Middle frontal gyrus (tissue), 1 donor: ENCODE results near the gene PACRG.

Source experiments
- DNase-seq: peaks from one replicate; pipeline ENCODE4 v3.0.0-alpha.2; 2015; ENCODE audit warnings: low spot score; ENCODE audit errors: extremely low spot score

PACRG gene

GRCh38 chr6:162710419-162710818, 17.4 kb upstream of the PACRG start:
- no peak for DNase-seq

GRCh38 chr6:162710936-162711335, 16.8 kb upstream of the PACRG start:
- no peak for DNase-seq

DNA sequence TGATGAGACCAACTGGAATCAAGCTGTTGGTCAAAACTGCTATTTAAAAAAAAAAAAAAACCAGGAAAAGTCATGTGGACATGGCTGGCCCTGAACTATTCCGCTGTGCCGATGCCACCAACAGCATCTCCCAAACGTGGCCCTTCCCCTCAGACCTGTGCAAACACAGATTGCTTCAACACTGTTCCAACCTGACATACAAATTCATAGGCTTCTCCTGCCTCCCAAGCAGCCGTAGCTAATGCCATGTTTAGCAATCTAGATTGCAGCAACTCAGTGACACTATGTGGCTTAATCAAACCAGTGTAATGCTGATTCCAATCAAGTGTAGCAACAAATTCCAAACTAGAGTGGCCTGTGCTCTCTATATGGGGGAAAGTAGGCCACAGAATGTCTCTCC, 16.4 kb upstream of the PACRG start:
- no peak for DNase-seq

GRCh38 chr6:162712694-162713093, 15.1 kb upstream of the PACRG start:
- DNase-seq: no peak

DNA sequence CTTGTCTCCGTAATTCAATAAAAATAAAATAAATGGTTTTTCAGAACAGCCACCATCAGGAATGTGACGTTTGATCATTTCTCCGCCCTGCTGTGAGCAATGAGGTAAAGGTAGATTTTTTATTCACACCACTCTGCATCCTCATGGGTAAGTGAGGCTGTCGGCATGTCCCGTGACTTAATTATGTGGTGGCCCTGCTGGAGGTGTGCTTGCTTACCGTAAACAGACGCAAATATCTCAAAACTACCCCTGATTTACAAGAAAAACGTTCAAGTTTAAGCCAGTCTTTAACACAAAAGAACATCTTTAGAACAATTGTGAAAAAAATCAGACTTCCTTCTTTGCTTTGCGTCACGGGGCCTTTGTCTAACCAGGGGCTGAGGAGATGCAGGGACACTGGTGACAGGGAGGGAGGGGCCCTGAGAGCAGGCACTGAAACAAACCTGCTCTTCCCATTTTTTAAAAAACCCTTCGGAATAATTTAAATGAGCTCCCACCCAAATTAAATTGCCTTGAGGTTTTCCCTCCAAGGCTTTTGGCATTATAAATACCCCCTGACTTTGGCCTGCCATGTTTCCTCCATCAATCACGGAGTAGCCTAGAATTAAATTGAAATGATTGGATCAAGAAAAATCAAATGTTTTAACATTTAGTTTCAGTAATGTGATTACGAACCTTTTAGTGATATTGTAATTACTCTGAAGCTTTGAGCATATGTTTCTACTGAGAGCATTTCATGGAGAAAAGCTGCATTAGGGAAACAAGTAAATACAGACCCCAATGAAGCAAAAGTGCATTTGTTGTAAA, 13.6 kb upstream of the PACRG start:
- no peak for DNase-seq

DNA sequence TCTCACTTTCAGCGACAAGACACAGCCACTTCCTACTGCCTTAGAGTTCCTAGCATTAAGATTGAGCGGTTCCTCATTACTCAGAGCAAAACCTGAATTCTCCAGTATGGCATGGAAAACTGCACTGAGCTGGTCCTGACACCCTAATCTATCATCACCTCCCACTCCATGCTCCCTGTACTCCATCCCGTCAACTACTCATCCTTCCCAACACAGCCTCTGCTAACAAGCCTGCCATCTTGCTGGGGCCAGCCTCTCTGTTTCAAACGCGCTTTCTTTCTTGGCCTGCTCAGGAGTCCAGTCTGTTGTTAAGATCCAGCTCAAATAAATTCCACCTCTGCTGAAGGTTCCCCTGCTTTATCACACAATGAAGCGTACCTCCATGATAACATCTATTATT, 12.2 kb upstream of the PACRG start:
- DNase-seq: no peak

DNA sequence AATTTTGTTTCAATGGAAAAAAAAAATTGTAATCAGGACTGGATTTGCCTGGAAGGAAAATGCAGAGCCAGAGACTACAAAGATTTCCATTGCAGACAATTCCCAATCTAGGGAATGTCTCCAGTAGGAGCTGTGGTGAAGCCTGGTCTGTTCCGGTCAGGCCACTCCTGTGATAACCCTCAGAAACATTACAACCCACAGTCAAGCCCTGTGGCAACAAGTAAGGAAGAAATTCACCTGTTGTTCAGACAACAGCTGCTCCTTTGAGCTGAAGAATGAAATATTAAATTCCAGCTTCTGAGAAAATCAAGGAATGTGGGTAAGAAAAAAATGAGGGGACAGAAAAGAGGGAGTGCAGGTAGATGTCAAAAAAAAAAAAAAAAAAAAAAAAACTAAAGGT, 8.2 kb upstream of the PACRG start:
- DNase-seq: no peak

- DNase-seq: no peak
Measured at GRCh38 chr6:162721404-162721687, 6.4 kb upstream of the PACRG start.

DNA sequence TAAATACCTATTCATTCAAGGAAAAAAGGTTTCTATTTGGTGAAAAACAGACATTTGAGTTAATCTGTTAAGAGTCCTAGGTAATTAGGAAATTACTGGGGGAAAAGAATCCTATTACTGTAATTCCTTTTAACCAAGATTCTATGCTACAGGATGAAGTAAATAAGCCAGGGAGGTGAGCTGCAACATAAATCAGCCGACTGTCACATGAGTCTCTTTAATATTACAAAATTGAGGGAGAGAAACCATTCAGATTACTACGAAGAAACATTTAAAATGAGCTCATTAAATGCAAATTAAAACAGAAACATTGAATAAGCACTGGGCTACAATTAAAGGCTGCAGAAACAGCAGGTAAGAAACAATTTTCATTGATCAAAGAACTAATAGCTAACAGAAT, 5.5 kb upstream of the PACRG start:
- DNase-seq: no peak

GRCh38 chr6:162722633-162723032, 5.1 kb upstream of the PACRG start:
- DNase-seq: no peak

DNA sequence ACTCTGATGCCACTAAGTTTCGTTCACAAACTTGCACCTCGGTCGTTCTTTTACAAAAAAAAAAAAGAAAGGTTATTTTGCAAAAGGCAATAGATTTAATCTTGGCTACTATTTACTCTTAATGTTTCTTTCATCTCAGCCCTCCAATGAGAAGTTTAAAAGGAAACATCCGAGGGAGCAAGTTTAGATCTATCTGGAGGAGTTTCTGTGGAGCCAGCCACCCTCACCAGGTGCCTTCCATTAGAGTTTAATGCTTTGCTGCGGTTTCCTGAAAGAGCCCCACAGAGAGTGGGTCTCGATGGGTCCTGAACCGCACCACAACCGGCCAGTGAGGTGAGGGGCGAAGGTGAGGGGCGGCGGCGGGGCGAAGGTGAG, 840 bp upstream of the PACRG start:
- no peak for DNase-seq

- DNase-seq: no peak
Measured at GRCh38 chr6:162728197-162728596, 423 bp downstream of the PACRG start.

DNA sequence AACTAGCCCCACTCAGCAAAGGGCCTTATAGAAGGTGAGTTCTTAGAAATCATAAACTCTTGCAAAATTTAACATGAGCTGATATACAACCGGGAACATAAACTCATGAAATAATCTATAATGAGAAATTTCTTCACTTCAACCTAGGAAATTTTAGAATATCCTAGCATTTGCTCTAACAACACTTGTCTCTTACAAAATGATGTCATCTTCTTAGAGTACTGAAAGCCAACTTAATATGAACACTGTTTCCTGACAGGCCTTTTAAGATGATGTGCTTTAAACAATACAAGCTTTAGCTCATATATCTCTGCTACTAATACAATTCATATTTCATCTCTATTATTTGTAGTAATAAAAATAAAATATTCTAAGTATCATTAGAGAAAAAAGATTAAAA, 932 bp downstream of the PACRG start:
- no peak for DNase-seq

DNA sequence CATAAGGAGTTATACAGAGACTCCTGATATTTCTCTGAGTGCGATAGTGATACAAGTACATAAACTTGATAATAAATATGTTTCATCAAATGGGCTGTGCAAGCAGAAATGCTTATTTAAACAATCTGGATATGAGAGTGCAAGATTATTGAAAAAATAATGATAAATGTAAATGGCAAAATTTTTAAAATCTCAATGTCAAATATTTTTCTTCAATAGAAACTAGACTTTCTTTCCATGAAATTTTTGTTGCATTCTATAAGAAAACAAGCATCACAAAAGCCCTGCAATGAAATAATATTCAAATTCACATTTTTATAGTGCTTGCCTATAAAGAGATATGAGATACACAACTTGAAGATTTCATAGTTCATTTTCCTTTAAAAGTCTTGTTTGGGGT, 2.7 kb downstream of the PACRG start:
- no peak for DNase-seq

GRCh38 chr6:162733489-162733888, 5.7 kb downstream of the PACRG start:
- no peak for DNase-seq

DNA sequence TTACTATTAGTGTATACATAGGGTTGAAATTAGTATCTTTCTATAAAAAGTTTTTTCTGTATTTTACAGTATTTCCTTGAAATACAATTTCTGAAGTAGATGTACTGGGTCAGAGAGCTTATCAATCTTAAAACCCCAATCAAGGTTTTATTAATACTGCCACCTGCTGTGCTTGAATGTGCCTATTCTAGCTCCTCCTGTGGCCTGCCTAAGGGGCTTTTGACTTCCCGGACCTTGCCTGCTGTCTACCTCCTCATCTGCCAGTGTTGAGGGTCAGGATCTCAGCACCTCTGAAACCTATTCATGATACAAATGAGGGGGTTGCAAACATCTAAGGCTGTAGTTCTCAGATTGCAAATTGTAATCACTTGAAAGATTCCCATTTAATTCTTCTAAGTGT, 9.2 kb downstream of the PACRG start:
- DNase-seq: no peak

DNA sequence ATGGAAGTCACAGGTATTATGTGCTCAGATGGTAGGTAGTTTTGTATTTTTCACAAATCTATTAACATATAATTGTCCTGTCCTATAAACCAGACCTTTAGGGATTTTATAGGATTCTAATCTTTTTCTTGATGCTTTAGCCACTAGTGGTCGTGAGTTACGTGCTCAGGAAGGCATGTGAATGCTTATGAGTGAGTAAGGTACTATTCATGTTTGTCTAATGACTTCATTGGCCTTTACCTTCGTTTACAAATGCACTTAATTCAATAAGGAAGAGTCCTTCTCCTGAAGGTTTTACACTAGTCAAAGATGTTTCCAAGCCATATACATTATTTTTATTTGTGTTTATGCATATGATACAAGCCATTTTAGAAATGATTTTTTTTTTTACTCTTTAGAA, 23.0 kb downstream of the PACRG start:
- DNase-seq: no peak

- DNase-seq: no peak
Measured at GRCh38 chr6:162751211-162751859, 23.6 kb downstream of the PACRG start.

- no peak for DNase-seq
Measured at GRCh38 chr6:162753775-162754174, 26.0 kb downstream of the PACRG start.

GRCh38 chr6:162770136-162770535, 42.4 kb downstream of the PACRG start:
- DNase-seq: no peak

GRCh38 chr6:162770955-162771354, 43.2 kb downstream of the PACRG start:
- DNase-seq: no peak

DNA sequence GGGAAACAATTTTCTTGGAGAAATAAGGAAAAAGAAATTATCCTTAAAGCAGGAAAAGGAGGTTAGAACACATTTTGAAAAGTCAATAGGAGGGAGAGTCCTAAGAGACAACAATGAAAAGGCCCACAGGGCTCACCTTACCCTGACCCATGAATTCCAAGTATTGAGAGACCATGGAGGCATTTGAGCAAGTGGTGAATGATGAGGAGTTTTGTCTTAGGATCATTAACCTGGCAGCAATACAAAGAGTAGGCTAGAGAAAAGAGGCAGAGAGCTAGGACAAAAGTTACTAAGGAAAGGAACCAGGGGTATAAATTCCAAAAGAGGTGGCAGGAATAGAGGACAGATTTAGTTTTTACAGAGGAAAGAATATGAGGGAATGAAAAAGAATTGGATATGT, 44.7 kb downstream of the PACRG start:
- no peak for DNase-seq

GRCh38 chr6:162773996-162774395, 46.2 kb downstream of the PACRG start:
- no peak for DNase-seq
